ENCODE data around the gene IL3.

- no peak for TF ChIP-seq POLR2AphosphoS5 (IDR thresholded peaks at IDR 0.05; ENCODE audit: control insufficient read depth, insufficient read depth, low read depth, low read length)
- no peak for TF ChIP-seq EHMT2 (IDR thresholded peaks at IDR 0.05)
- TF ChIP-seq BRF2 (IDR thresholded peaks at IDR 0.05; ENCODE audit: borderline replicate concordance, insufficient read depth, insufficient read length), result no peak
- TF ChIP-seq FOXJ3 (CRISPR knock-in tag; IDR thresholded peaks at IDR 0.05), result no peak
- TF ChIP-seq CTCF (IDR thresholded peaks at IDR 0.05 in 2 of 3, conservative IDR thresholded peaks at IDR 0.05 in 1 of 3; ENCODE audit: insufficient read depth in 2 of 3, low read depth in 1 of 3, low read length in 3 of 3), result no peak
- no peak for TF ChIP-seq RFX5 (IDR thresholded peaks at IDR 0.05; ENCODE audit: low read depth, low read length)
- TF ChIP-seq NRF1 (conservative IDR thresholded peaks at IDR 0.05 in 1 of 2, IDR thresholded peaks at IDR 0.05 in 1 of 2), result no peak
- TF ChIP-seq ZFP30 (CRISPR knock-in tag; IDR thresholded peaks at IDR 0.05; ENCODE audit: borderline replicate concordance), result no peak
- no peak for TF ChIP-seq CHD1 (IDR thresholded peaks at IDR 0.05; ENCODE audit: low read length)
- TF ChIP-seq EZH2 (IDR thresholded peaks at IDR 0.05; ENCODE audit: borderline replicate concordance, low read depth, low read length), result no peak
- TF ChIP-seq ZNF324 (CRISPR knock-in tag; IDR thresholded peaks at IDR 0.05), result no peak
- no peak for TF ChIP-seq MEIS2 (IDR thresholded peaks at IDR 0.05; ENCODE audit: partially characterized antibody)
- TF ChIP-seq FOXK1 (CRISPR knock-in tag; IDR thresholded peaks at IDR 0.05; ENCODE audit: borderline replicate concordance), result no peak
Observed at GRCh38 chr5:132060501-132061161, at the start of gene IL3.

Data from K562 (cell line).